H9 (cell line): ENCODE results near the gene HNMT. TPM values are rescaled to one million over a fixed set of nuclear protein-coding genes. Genes with fewer than 3 reads are reported as not detected.
A peak's percentile ranks its signal among the peaks of the same experiment; 100 is the strongest.

Source experiments
- DNase-seq: peaks from one replicate; pipeline ENCODE4 v3.0.0-alpha.2; 2017
- H2AFZ ChIP-seq: one replicate; pipeline ENCODE4 v1.6.1; 2013; ENCODE audit warnings: mild to moderate bottlenecking, low read length, control low read depth, moderate library complexity
- H2AK5ac ChIP-seq: 2 replicates; pipeline ENCODE4 v1.6.1; 2013; ENCODE audit warnings: low read length, control low read depth, mixed read lengths; ENCODE audit not compliant: insufficient read length
- H2BK120ac ChIP-seq: one replicate; pipeline ENCODE4 v1.6.1; 2013; ENCODE audit warnings: low read depth, mild to moderate bottlenecking, low read length, control low read depth, inconsistent platforms; ENCODE audit not compliant: poor library complexity, severe bottlenecking
- H2BK12ac ChIP-seq: 2 replicates; pipeline ENCODE4 v1.6.1; 2013; ENCODE audit warnings: low read length, control low read depth, mixed read lengths, low read depth; ENCODE audit not compliant: insufficient read length
- H2BK15ac ChIP-seq: 2 replicates; pipeline ENCODE4 v1.6.1; 2013; ENCODE audit warnings: low read depth, low read length, control low read depth
- H2BK20ac ChIP-seq: one replicate; pipeline ENCODE4 v1.6.1; 2013; ENCODE audit warnings: low read depth, mild to moderate bottlenecking, low read length, control low read depth, inconsistent platforms; ENCODE audit not compliant: poor library complexity, severe bottlenecking
- H2BK5ac ChIP-seq: 2 replicates; pipeline ENCODE4 v1.6.1; 2013; ENCODE audit warnings: low read length, control low read depth, mixed read lengths; ENCODE audit not compliant: insufficient read length
- H3K14ac ChIP-seq: 2 replicates; pipeline ENCODE4 v1.6.1; 2013; ENCODE audit warnings: low read length, control low read depth; ENCODE audit not compliant: insufficient read depth
- H3K18ac ChIP-seq: 2 replicates; pipeline ENCODE4 v1.6.1; 2013; ENCODE audit warnings: low read depth, mild to moderate bottlenecking, mixed read lengths, low read length, control low read depth; ENCODE audit not compliant: insufficient read length
- H3K23ac ChIP-seq: 2 replicates; pipeline ENCODE4 v1.6.1; 2013; ENCODE audit warnings: low read length, control low read depth, mixed read lengths, low read depth; ENCODE audit not compliant: insufficient read length
- H3K23me2 ChIP-seq: 2 replicates; pipeline ENCODE4 v1.6.1; 2013; ENCODE audit warnings: low read depth, mild to moderate bottlenecking, mixed read lengths, low read length, control low read depth; ENCODE audit not compliant: insufficient read length, poor library complexity, severe bottlenecking
- H3K27ac ChIP-seq: 2 replicates; pipeline ENCODE4 v1.5.1; 2013; ENCODE audit warnings: low read length, control low read depth, mixed read lengths, low read depth; ENCODE audit not compliant: insufficient read length
- H3K27me3 ChIP-seq: 2 replicates; pipeline ENCODE4 v1.6.1; 2013; ENCODE audit warnings: low read length, control low read depth, inconsistent platforms; ENCODE audit not compliant: insufficient read depth
- H3K4ac ChIP-seq: 2 replicates; pipeline ENCODE4 v1.6.1; 2013; ENCODE audit warnings: low read depth, mild to moderate bottlenecking, control low read depth, inconsistent platforms, low read length, moderate library complexity
- H3K4me1 ChIP-seq: 2 replicates; pipeline ENCODE4 v1.6.1; 2013; ENCODE audit warnings: low read length, control low read depth, inconsistent platforms; ENCODE audit not compliant: insufficient read depth
- H3K4me2 ChIP-seq: 2 replicates; pipeline ENCODE4 v1.6.1; 2013; ENCODE audit warnings: low read length, control low read depth, mixed read lengths; ENCODE audit not compliant: insufficient read length, insufficient read depth
- H3K56ac ChIP-seq: 2 replicates; pipeline ENCODE4 v1.6.1; 2013; ENCODE audit warnings: low read depth, mild to moderate bottlenecking, mixed read lengths, low read length, control low read depth; ENCODE audit not compliant: insufficient read length
- H3K79me1 ChIP-seq: 2 replicates; pipeline ENCODE4 v1.6.1; 2013; ENCODE audit warnings: low read depth, mild to moderate bottlenecking, moderate library complexity, low read length, control low read depth, inconsistent platforms; ENCODE audit not compliant: insufficient read depth, poor library complexity, severe bottlenecking
- H3K79me2 ChIP-seq: 2 replicates; pipeline ENCODE4 v1.6.1; 2013; ENCODE audit warnings: low read length, control low read depth, inconsistent platforms; ENCODE audit not compliant: insufficient read depth
- H3K9ac ChIP-seq: 2 replicates; pipeline ENCODE4 v1.6.1; 2013; ENCODE audit warnings: low read length, control low read depth, mixed read lengths; ENCODE audit not compliant: insufficient read length; ENCODE audit errors: extremely low read depth
- H3K9me3 ChIP-seq: one replicate; pipeline ENCODE4 v1.6.1; 2013; ENCODE audit warnings: low read depth, low read length, inconsistent platforms; ENCODE audit not compliant: control insufficient read depth
- H3T11ph ChIP-seq: one replicate; pipeline ENCODE4 v1.6.1; 2013; ENCODE audit warnings: mild to moderate bottlenecking, low read length, control low read depth, inconsistent platforms
- H4K20me1 ChIP-seq: one replicate; pipeline ENCODE4 v1.6.1; 2013; ENCODE audit not compliant: control insufficient read depth, insufficient read length, insufficient read depth
- H4K5ac ChIP-seq: 2 replicates; pipeline ENCODE4 v1.6.1; 2013; ENCODE audit warnings: low read depth, mild to moderate bottlenecking, mixed read lengths, low read length, control low read depth; ENCODE audit not compliant: insufficient read length
- H4K8ac ChIP-seq: replicated peaks from 2 replicates; pipeline ENCODE4 v1.6.1; 2013; ENCODE audit warnings: low read length, control low read depth, mixed read lengths, low read depth; ENCODE audit not compliant: insufficient read length
- H4K91ac ChIP-seq: 2 replicates; pipeline ENCODE4 v1.6.1; 2013; ENCODE audit warnings: low read depth, mild to moderate bottlenecking, moderate library complexity, mixed read lengths, low read length, control low read depth; ENCODE audit not compliant: insufficient read length
- H3K27ac Mint-ChIP-seq, 3 experiments: 2 replicates in 2 of 3; 3 replicates in 1 of 3; pipeline ENCODE4 v1.8.0; 2020 to 2021; ENCODE audit warnings: mixed read lengths in 3 of 3, mild to moderate bottlenecking in 1 of 3, moderate library complexity in 1 of 3
- H3K27me3 Mint-ChIP-seq: 2 replicates; pipeline ENCODE4 v1.8.0; 2021; ENCODE audit warnings: low read depth, mild to moderate bottlenecking, moderate library complexity, mixed read lengths
- H3K36me3 Mint-ChIP-seq, 3 experiments: 2 replicates in 2 of 3; 3 replicates in 1 of 3; pipeline ENCODE4 v1.8.0; 2020 to 2021; ENCODE audit warnings: low read depth in 3 of 3, mixed read lengths in 3 of 3; ENCODE audit not compliant: insufficient read depth in 1 of 3
- H3K4me1 Mint-ChIP-seq, 2 experiments: 2 replicates each; pipeline ENCODE4 v1.8.0; 2020; ENCODE audit warnings: mixed read lengths in 2 of 2
- H3K4me3 Mint-ChIP-seq, 2 experiments: 2 replicates in 1 of 2; 3 replicates in 1 of 2; pipeline ENCODE4 v1.8.0; 2020 to 2021; ENCODE audit warnings: mild to moderate bottlenecking in 2 of 2, mixed read lengths in 2 of 2, moderate library complexity in 1 of 2
- H3K9me3 Mint-ChIP-seq, 2 experiments: 2 replicates in 1 of 2; 3 replicates in 1 of 2; pipeline ENCODE4 v1.8.0; 2020; ENCODE audit warnings: mild to moderate bottlenecking in 2 of 2, mixed read lengths in 2 of 2, moderate library complexity in 1 of 2
- CTCF ChIP-seq: fragments of 200-600 bp; sonication (generic); conservative IDR thresholded peaks from 3 replicates; pipeline ENCODE4 v1.8.0; 2021; ENCODE audit warnings: antibody characterized with exemption, mild to moderate bottlenecking
- WGBS: extraction: QIAGEN DNeasy Blood & Tissue Kit; methylation state at CpG from one replicate; pipeline ENCODE4 v1.1.7; 2013; ENCODE audit warnings: missing lambda C conversion rate, low lambda C conversion rate, mixed read lengths; ENCODE audit not compliant: insufficient read length; ENCODE audit errors: extremely low coverage; 5-methylcytosine and 5-hydroxymethylcytosine counted together
- total RNA-seq: library from RNA; stranded (reverse); gene quantifications from 2 replicates; pipeline ENCODE4 v1.2.1, GENCODE V29; 2021

Gene HNMT
- total RNA-seq, 1 experiment from 2014 or later, result 1.3 TPM

GRCh38 chr2:137940154-137940553 lies 24.1 kb upstream of the HNMT start:
- peaks cover 7 to 15% of the 10 kb centered on the region in 2 experiments for H3K4me1 Mint-ChIP-seq
- no peak overlapping the region for H4K5ac ChIP-seq
- peaks cover 2% of the 10 kb centered on the region; the same call in 1 of the 2 replicates for H3K27me3 Mint-ChIP-seq
- H3K9ac ChIP-seq, result no peak overlapping the region
- no peaks in the 10 kb centered on the region for H3K27me3 ChIP-seq
- H2BK15ac ChIP-seq, result no peak overlapping the region
- H3K23me2 ChIP-seq, result no peaks in the 10 kb centered on the region
- H3K4me1 ChIP-seq, result no peaks in the 10 kb centered on the region
- H3K4me3 Mint-ChIP-seq, result no peak overlapping the region
- H2AK5ac ChIP-seq, result no peak overlapping the region
- H3K56ac ChIP-seq, result no peak overlapping the region
- H3K27ac Mint-ChIP-seq, result peak overlapping the region in 1 of 3 experiments; percentile 32; a peak in 1 of 7 replicates
- H3T11ph ChIP-seq, result no peak overlapping the region
- H3K27ac ChIP-seq, result no peak overlapping the region
- no peaks in the 10 kb centered on the region for H4K20me1 ChIP-seq
- H2AFZ ChIP-seq, result no peak overlapping the region
- DNase-seq, result no peak
- no peaks in the 10 kb centered on the region for H3K36me3 Mint-ChIP-seq
- no peak overlapping the region for H3K4ac ChIP-seq
- no peak overlapping the region for H3K18ac ChIP-seq
- H3K79me2 ChIP-seq, result no peaks in the 10 kb centered on the region
- no peak overlapping the region for H2BK20ac ChIP-seq
- no peak overlapping the region for H4K91ac ChIP-seq
- no peak overlapping the region for H3K4me2 ChIP-seq
- H2BK12ac ChIP-seq, result no peak overlapping the region
- TF ChIP-seq CTCF, result no peak
- no peak overlapping the region for H4K8ac ChIP-seq
- WGBS, result no CpG with 5 or more reads among the region's 4 CpGs
- no peak overlapping the region for H3K14ac ChIP-seq
- H3K9me3 Mint-ChIP-seq, result no peaks in the 10 kb centered on the region
- H2BK5ac ChIP-seq, result no peak overlapping the region
- no peak overlapping the region for H2BK120ac ChIP-seq
- H3K23ac ChIP-seq, result no peak overlapping the region
- H3K79me1 ChIP-seq, result no peaks in the 10 kb centered on the region
- no peaks in the 10 kb centered on the region for H3K9me3 ChIP-seq
